ENCODE measurements around the gene DBNDD2.

Gene DBNDD2

GRCh38 chr20:45452772-45453691, 44.9 kb downstream of the DBNDD2 start:
- DNase-seq, result no peak

GRCh38 chr20:45456632-45457031, 48.5 kb downstream of the DBNDD2 start:
- no peak for DNase-seq

- DNase-seq, result no peak
These were observed 51.5 kb downstream of the DBNDD2 start for GRCh38 chr20:45459606-45460005.

Measured in NCI-H524 treated with DMSO at 0.1 percent for 48 hours (cell line).